H1 (cell line): Measurements from ENCODE around the gene ECEL1. TPM values are rescaled to one million over a fixed set of nuclear protein-coding genes. Genes with fewer than 3 reads are reported as not detected.

Experiments
- CTCF ChIA-PET: fragments of 300-600 bp; sonication (Branson Sonifier 250); formaldehyde crosslinking; loops from one replicate; lab custom pipeline; 2021; ENCODE audit not compliant: partially characterized antibody; lab: Charles Lee
- POLR2A ChIA-PET: fragments of 300-600 bp; sonication (Branson Sonifier 250); formaldehyde crosslinking; loops from one replicate; lab custom pipeline; 2021; ENCODE audit warnings: inconsistent platforms; ENCODE audit not compliant: partially characterized antibody; lab: Charles Lee
- DNase-seq, 2 experiments: peaks; one replicate each; pipeline versions ENCODE4 v3.0.0 to v3.0.0-alpha.2; 2010 to 2022; ENCODE audit warnings: low spot score in 2 of 2, low read depth in 1 of 2, mixed read lengths in 1 of 2
- FAIRE-seq: peaks from 2 replicates; lab custom pipeline; 2011; peaks lifted over from hg19 to GRCh38; lab: Jason Lieb, UNC
- H2AFZ ChIP-seq: 2 replicates; pipeline ENCODE4 v1.8.1; 2012; ENCODE audit warnings: low read length, inconsistent platforms
- H2AK5ac ChIP-seq: 2 replicates; pipeline ENCODE4 v1.6.1; 2013; ENCODE audit warnings: low read depth, low read length
- H2BK120ac ChIP-seq: replicated peaks from 2 replicates; pipeline ENCODE3; 2013; ENCODE audit warnings: low read depth, low read length, inconsistent platforms
- H2BK12ac ChIP-seq: 2 replicates; pipeline ENCODE4 v1.6.1; 2013; ENCODE audit warnings: low read depth, low read length
- H2BK15ac ChIP-seq: 2 replicates; pipeline ENCODE4 v1.6.1; 2013; ENCODE audit warnings: low read length
- H2BK20ac ChIP-seq: 2 replicates; pipeline ENCODE4 v1.6.1; 2013; ENCODE audit warnings: low read length
- H2BK5ac ChIP-seq: 2 replicates; pipeline ENCODE4 v1.6.1; 2013; ENCODE audit warnings: low read depth, low read length
- H3K14ac ChIP-seq: 2 replicates; pipeline ENCODE4 v1.6.1; 2013; ENCODE audit warnings: inconsistent platforms; ENCODE audit not compliant: insufficient read length
- H3K18ac ChIP-seq: 2 replicates; pipeline ENCODE4 v1.6.1; 2013; ENCODE audit warnings: low read length; ENCODE audit errors: extremely low read depth
- H3K23ac ChIP-seq: 2 replicates; pipeline ENCODE4 v1.6.1; 2013; ENCODE audit warnings: inconsistent platforms; ENCODE audit not compliant: insufficient read length
- H3K23me2 ChIP-seq: 2 replicates; pipeline ENCODE4 v1.6.1; 2013; ENCODE audit warnings: low read depth, low read length
- H3K27ac ChIP-seq: 2 replicates; pipeline ENCODE4 v1.6.1; 2011; ENCODE audit warnings: low read depth, low read length, inconsistent platforms
- H3K27me3 ChIP-seq, 4 experiments: replicated peaks in 1 of 4; 1 replicate in 1 of 4; 2 replicates in 3 of 4; pipeline versions ENCODE4 v1.6.1 to v1.8.1; 2011 to 2013; ENCODE audit warnings: low read length in 3 of 4, mild to moderate bottlenecking in 3 of 4, inconsistent platforms in 2 of 4, mixed read lengths in 2 of 4, moderate library complexity in 1 of 4; ENCODE audit not compliant: control insufficient read depth in 3 of 4, insufficient read depth in 3 of 4; ENCODE audit errors: extremely low read depth in 1 of 4
- H3K36me3 ChIP-seq, 4 experiments: 2 replicates each; pipeline versions ENCODE4 v1.6.1 to v1.8.1; 2011 to 2013; ENCODE audit warnings: mild to moderate bottlenecking in 4 of 4, low read length in 3 of 4, moderate library complexity in 2 of 4, control low read depth in 1 of 4, inconsistent platforms in 1 of 4; ENCODE audit not compliant: insufficient read depth in 4 of 4, control insufficient read depth in 2 of 4
- H3K4ac ChIP-seq: replicated peaks from 2 replicates; pipeline ENCODE3; 2013; ENCODE audit warnings: low read length, low read depth, mixed read lengths, inconsistent platforms; ENCODE audit not compliant: insufficient read length
- H3K4me1 ChIP-seq, 4 experiments: replicated peaks in 1 of 4; 1 replicate in 1 of 4; 2 replicates in 3 of 4; pipeline versions ENCODE4 v1.6.1 to v1.8.1; 2011 to 2013; ENCODE audit warnings: low read length in 3 of 4, inconsistent platforms in 2 of 4, mixed read lengths in 1 of 4; ENCODE audit not compliant: insufficient read depth in 4 of 4, control insufficient read depth in 3 of 4
- H3K4me2 ChIP-seq, 2 experiments: 2 replicates each; pipeline versions ENCODE4 v1.6.1 to v1.8.1; 2011 to 2013; ENCODE audit warnings: low read depth in 2 of 2, low read length in 2 of 2, control low read depth in 1 of 2, inconsistent platforms in 1 of 2, mild to moderate bottlenecking in 1 of 2; ENCODE audit not compliant: insufficient read depth in 1 of 2
- H3K4me3 ChIP-seq, 4 experiments: fragments of 200-600, 300-600 bp in 1 of 4; sonication (generic), shearing (Covaris generic), sonication (Bioruptor Twin) in 1 of 4; 2 replicates each; pipeline versions ENCODE4 v1.5.1 to v1.8.1; 2011 to 2016; ENCODE audit warnings: low read length in 4 of 4, low read depth in 3 of 4, control low read depth in 2 of 4, inconsistent platforms in 2 of 4, mild to moderate bottlenecking in 2 of 4, mixed read lengths in 1 of 4, moderate library complexity in 1 of 4; ENCODE audit not compliant: insufficient read depth in 2 of 4; ENCODE audit errors: extremely low read depth in 1 of 4
- H3K56ac ChIP-seq: replicated peaks from 2 replicates; pipeline ENCODE3; 2013; ENCODE audit warnings: low read depth, mild to moderate bottlenecking, mixed read lengths, low read length, inconsistent platforms; ENCODE audit not compliant: insufficient read length
- H3K79me1 ChIP-seq: 2 replicates; pipeline ENCODE4 v1.6.1; 2013; ENCODE audit warnings: low read depth, low read length, control low read depth
- H3K79me2 ChIP-seq, 2 experiments: 2 replicates each; pipeline versions ENCODE4 v1.6.1 to v1.8.1; 2012 to 2013; ENCODE audit warnings: low read length in 2 of 2, mild to moderate bottlenecking in 2 of 2, inconsistent platforms in 1 of 2; ENCODE audit not compliant: insufficient read depth in 2 of 2, control insufficient read depth in 1 of 2
- H3K9ac ChIP-seq, 4 experiments: replicated peaks in 1 of 4; 1 replicate in 1 of 4; 2 replicates in 3 of 4; pipeline versions ENCODE4 v1.6.1 to v1.8.1; 2011 to 2013; ENCODE audit warnings: low read depth in 3 of 4, low read length in 3 of 4, control low read depth in 2 of 4, mild to moderate bottlenecking in 2 of 4, moderate library complexity in 2 of 4, inconsistent platforms in 1 of 4; ENCODE audit errors: extremely low read depth in 1 of 4
- H3K9me3 ChIP-seq, 2 experiments: 2 replicates each; pipeline versions ENCODE4 v1.6.1 to v1.8.1; 2012 to 2013; ENCODE audit warnings: mild to moderate bottlenecking in 2 of 2, moderate library complexity in 2 of 2, control low read depth in 1 of 2, inconsistent platforms in 1 of 2, low read depth in 1 of 2, low read length in 1 of 2, mixed read lengths in 1 of 2; ENCODE audit not compliant: insufficient read depth in 2 of 2
- H4K20me1 ChIP-seq, 2 experiments: replicated peaks in 1 of 2; 2 replicates each; pipeline versions ENCODE3 to v1.8.1; 2011 to 2013; ENCODE audit warnings: inconsistent platforms in 2 of 2, low read length in 2 of 2, mild to moderate bottlenecking in 1 of 2; ENCODE audit not compliant: insufficient read depth in 2 of 2, control insufficient read depth in 1 of 2
- H4K5ac ChIP-seq: 2 replicates; pipeline ENCODE4 v1.6.1; 2013; ENCODE audit warnings: low read length, low read depth, mixed read lengths, inconsistent platforms; ENCODE audit not compliant: insufficient read length
- H4K8ac ChIP-seq: 2 replicates; pipeline ENCODE4 v1.8.0; 2013; ENCODE audit warnings: mild to moderate bottlenecking, moderate library complexity, low read length, inconsistent platforms; ENCODE audit not compliant: insufficient read depth; ENCODE audit errors: extremely low read depth
- H4K91ac ChIP-seq: replicated peaks from 2 replicates; pipeline ENCODE3; 2013; ENCODE audit warnings: low read length, mixed read lengths, inconsistent platforms; ENCODE audit not compliant: insufficient read length
- ASH2L ChIP-seq: fragments of 200-600, 300-600 bp; sonication (generic); IDR thresholded peaks from one replicate; pipeline ENCODE4 v1.7.1; 2017; ENCODE audit warnings: low read length
- BCL11A ChIP-seq, 2 experiments: IDR thresholded peaks; one replicate each; pipeline ENCODE4 v1.6.1; 2011; ENCODE audit warnings: low read depth in 2 of 2, low read length in 2 of 2, mild to moderate bottlenecking in 2 of 2
- EZH2 ChIP-seq: fragments of 200-600 bp; sonication (generic); IDR thresholded peaks from 2 replicates; pipeline ENCODE4 v1.7.1; 2012; ENCODE audit warnings: low read depth, mild to moderate bottlenecking, moderate library complexity, low read length, inconsistent platforms; ENCODE audit not compliant: severe bottlenecking
- GABPA ChIP-seq: IDR thresholded peaks from 2 replicates; pipeline ENCODE4 v1.6.1; 2011; ENCODE audit warnings: mild to moderate bottlenecking, low read length, moderate library complexity, borderline replicate concordance; ENCODE audit not compliant: insufficient read depth
- KDM4A ChIP-seq: IDR thresholded peaks from one replicate; pipeline ENCODE4 v1.7.1; 2012; ENCODE audit warnings: low read depth, mild to moderate bottlenecking, moderate library complexity, low read length, inconsistent platforms; ENCODE audit not compliant: severe bottlenecking
- WGBS, 2 experiments: shearing (Covaris generic) in 1 of 2; methylation state at CpG; one replicate each; pipeline versions ENCODE4 v1.1.6 to v1.1.7; 2013 to 2015; ENCODE audit warnings: low lambda C conversion rate in 2 of 2, mixed read lengths in 2 of 2, inconsistent platforms in 1 of 2, low coverage in 1 of 2, missing lambda C conversion rate in 1 of 2; ENCODE audit not compliant: insufficient replicate concordance in 2 of 2, insufficient coverage in 1 of 2, insufficient read length in 1 of 2; ENCODE audit errors: extremely low coverage in 1 of 2, missing lambda C conversion rate in 1 of 2; 5-methylcytosine and 5-hydroxymethylcytosine counted together
- long read RNA-seq, 2 experiments: library from RNA in 1 of 2; library from capped mRNA in 1 of 2; stranded (forward); transcript quantifications; one replicate each; pipeline ENCODE4 v2.0.0, GENCODE V29; 2021; ENCODE audit warnings: inconsistent platforms in 1 of 2
- polyA minus RNA-seq, 3 experiments: library from RNA; depleted of rRNA, polyadenylated mRNA; stranded (reverse); fragments of >200 nt; gene quantifications; 1 replicate in 2 of 3; 2 replicates in 1 of 3; pipeline ENCODE4 v1.2.3, GENCODE V29; 2011
- polyA plus RNA-seq, 7 experiments: library from polyadenylated mRNA; depleted of rRNA in 3 of 7; stranded (reverse) in 5 of 7; unstranded in 2 of 7; fragments of >200 nt in 5 of 7; fragments of 200-250 nt in 2 of 7; gene quantifications; 1 replicate in 5 of 7; 2 replicates in 1 of 7; 4 replicates in 1 of 7; pipeline versions ENCODE4 v1.2.1 to v1.2.3, GENCODE V29; 2011 to 2013; ENCODE audit warnings: missing spikeins in 2 of 7, mixed read lengths in 2 of 7
- total RNA-seq: library from RNA; stranded (reverse); fragmentation: NEBNext Ultra II Directional; extraction: Animal tissue kit (Norgen Biotek cat#: 25700); gene quantifications from 2 replicates; pipeline ENCODE4 v1.2.1, GENCODE V29; 2021

Gene ECEL1, protein sequence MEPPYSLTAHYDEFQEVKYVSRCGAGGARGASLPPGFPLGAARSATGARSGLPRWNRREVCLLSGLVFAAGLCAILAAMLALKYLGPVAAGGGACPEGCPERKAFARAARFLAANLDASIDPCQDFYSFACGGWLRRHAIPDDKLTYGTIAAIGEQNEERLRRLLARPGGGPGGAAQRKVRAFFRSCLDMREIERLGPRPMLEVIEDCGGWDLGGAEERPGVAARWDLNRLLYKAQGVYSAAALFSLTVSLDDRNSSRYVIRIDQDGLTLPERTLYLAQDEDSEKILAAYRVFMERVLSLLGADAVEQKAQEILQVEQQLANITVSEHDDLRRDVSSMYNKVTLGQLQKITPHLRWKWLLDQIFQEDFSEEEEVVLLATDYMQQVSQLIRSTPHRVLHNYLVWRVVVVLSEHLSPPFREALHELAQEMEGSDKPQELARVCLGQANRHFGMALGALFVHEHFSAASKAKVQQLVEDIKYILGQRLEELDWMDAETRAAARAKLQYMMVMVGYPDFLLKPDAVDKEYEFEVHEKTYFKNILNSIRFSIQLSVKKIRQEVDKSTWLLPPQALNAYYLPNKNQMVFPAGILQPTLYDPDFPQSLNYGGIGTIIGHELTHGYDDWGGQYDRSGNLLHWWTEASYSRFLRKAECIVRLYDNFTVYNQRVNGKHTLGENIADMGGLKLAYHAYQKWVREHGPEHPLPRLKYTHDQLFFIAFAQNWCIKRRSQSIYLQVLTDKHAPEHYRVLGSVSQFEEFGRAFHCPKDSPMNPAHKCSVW
- total RNA-seq (6.5 and 7.7 TPM in 2 replicates), polyA plus RNA-seq (2011; rRNA removed) (20.2 and 27.9 TPM in 2 replicates), polyA minus RNA-seq (2011; rRNA and poly(A)+ RNA removed) (7.0 and 9.2 TPM in 2 replicates)
- 18.1 TPM for polyA plus RNA-seq (2011; cell fraction: cytosol; rRNA removed)
- 86.7 TPM for polyA plus RNA-seq (2011; cell fraction: nucleus; rRNA removed)
- 5.2 to 12.4 TPM (median 10.2 TPM) in 4 replicates for polyA plus RNA-seq (2012, experiment 1 of 2)
- 9.9 TPM for polyA plus RNA-seq (2012, experiment 2 of 2)
- polyA plus RNA-seq (2013, experiment 1 of 2) = 8.7 TPM
- polyA plus RNA-seq (2013, experiment 2 of 2) = 7.6 TPM
- polyA minus RNA-seq (2011; cell fraction: cytosol; rRNA and poly(A)+ RNA removed) = 7.3 TPM
- 11.7 TPM for polyA minus RNA-seq (2011; cell fraction: nucleus; rRNA and poly(A)+ RNA removed)
- long read RNA-seq, experiment 1, partial matches to known transcripts = 4 of 5 reads
- long read RNA-seq, experiment 1, other reads (novel, unspliced or antisense) = 1 of 5 reads
- long read RNA-seq, experiment 2 = 0 reads

DNA sequence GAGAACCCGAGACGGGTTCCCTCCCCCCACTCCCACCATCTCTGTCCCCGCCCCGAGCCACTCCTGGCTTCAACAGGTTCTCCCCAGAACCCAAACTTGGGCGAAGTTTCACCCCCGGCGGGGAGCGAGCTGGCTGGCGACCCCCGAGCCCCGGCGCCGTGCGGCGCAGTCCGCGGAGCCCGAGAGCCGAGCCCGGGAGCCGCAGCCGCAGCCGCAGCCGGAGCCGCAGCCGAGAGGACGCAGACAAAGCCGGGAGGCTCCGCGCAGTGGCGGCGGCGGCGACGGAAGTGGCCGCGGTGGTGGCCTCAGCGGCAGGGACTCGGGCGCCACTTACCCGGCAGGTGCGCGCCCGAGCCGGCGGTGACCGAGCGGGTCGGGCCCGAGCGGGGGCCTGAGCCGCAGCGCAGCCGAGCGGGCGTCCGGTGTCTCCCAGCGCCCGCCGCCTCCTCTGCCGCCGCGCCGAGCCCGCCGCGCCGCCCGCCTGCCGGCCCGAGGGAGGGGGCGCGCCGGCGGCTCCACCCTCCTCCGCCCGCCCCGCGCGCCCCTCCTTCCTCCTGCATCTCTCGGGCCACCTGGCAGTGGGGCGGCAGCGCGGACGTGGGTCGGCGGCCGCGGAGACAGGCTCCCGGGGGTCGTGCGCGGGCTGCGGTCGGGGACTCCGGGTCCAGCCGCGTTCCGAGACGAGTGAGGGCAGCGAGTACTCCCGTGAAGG lies at the start of gene ECEL1:
Gene ECEL1, minus strand, starts transcription at position 450 of the 712 bp plus-strand sequence. CDS start 1,181 bp downstream, outside the sequence.
- peak within 1 kb of the TSS; percentile 56 to 79 for H3K4me2 ChIP-seq
- ChIA-PET CTCF (interaction anchor here (0.9 to 3.6 kb wide), 5 partner anchors 14 to 35 kb away, joined by 3 to 32 read pairs (median 3); partner anchors contain the start of gene PRSS56), POLR2A (interaction anchor here (1.2 kb wide), 1 partner anchor 10 kb away, joined by 5 read pairs; no protein-coding TSS in a partner anchor)
- H3K23ac ChIP-seq = no peak within 1 kb of the TSS
- peak within 1 kb of the TSS; percentile 75 for H4K8ac ChIP-seq
- H2BK20ac ChIP-seq = peak within 1 kb of the TSS; percentile 34; the same call in 1 of the 2 replicates
- H3K23me2 ChIP-seq = peaks cover 12% of the 10 kb centered on the region; the same call in 1 of the 2 replicates
- H2BK15ac ChIP-seq = no peak within 1 kb of the TSS
- H3K4me3 ChIP-seq = peak within 1 kb of the TSS; percentile 26 to 62 (median 28)
- no peaks in the 10 kb centered on the region for H3K79me2 ChIP-seq
- H4K5ac ChIP-seq = no peak within 1 kb of the TSS
- WGBS, 2 experiments = 1% methylated on average over 43 of the region's 102 CpGs; no CpG with 5 or more reads in 1 of the 2 experiments
- peak within 1 kb of the TSS; percentile 39; the same call in 1 of the 2 replicates for H2BK12ac ChIP-seq
- peak within 1 kb of the TSS; percentile 16 for H3K56ac ChIP-seq
- H3K4me1 ChIP-seq = peaks cover 0 to 40% (median 22%) of the 10 kb centered on the region in 4 experiments; a peak in 6 of 7 replicates
- no peak within 1 kb of the TSS for H3K9ac ChIP-seq
- H3K4ac ChIP-seq = no peak within 1 kb of the TSS
- H2BK5ac ChIP-seq = no peak within 1 kb of the TSS
- no peak for FAIRE-seq
- no peak within 1 kb of the TSS for H2BK120ac ChIP-seq
- no peaks in the 10 kb centered on the region; a peak in 1 of 4 replicates for H3K9me3 ChIP-seq
- no peak within 1 kb of the TSS for H3K27ac ChIP-seq
- H2AK5ac ChIP-seq = 0 out of 2 replicates have a peak within 1 kb of the TSS, but pooled peaks have one; percentile 49
- H3K27me3 ChIP-seq = peaks cover 35 to 58% (median 50%) of the 10 kb centered on the region in 4 experiments
- H3K14ac ChIP-seq = no peak within 1 kb of the TSS
- peaks cover 0 to 11% (median 0%) of the 10 kb centered on the region in 4 experiments; a peak in 1 of 8 replicates for H3K36me3 ChIP-seq
- no peak within 1 kb of the TSS for H2AFZ ChIP-seq
- peak within 1 kb of the TSS; percentile 48 for H3K18ac ChIP-seq
- DNase-seq = peak in 1 of 2 experiments; percentile 71
- H3K79me1 ChIP-seq = no peaks in the 10 kb centered on the region
- H4K20me1 ChIP-seq = peaks cover 6 to 11% of the 10 kb centered on the region in 2 experiments
- no peak within 1 kb of the TSS for H4K91ac ChIP-seq
- no peak for TF ChIP-seq BCL11A (IDR thresholded peaks at IDR 0.05; ENCODE audit: low read depth in 2 of 2, low read length in 2 of 2)
- no peak; the same call in 1 of the 2 replicates for TF ChIP-seq GABPA
- peak; percentile 26 for TF ChIP-seq EZH2
- TF ChIP-seq ASH2L = peak; percentile 1
- TF ChIP-seq KDM4A = peak; percentile 84
